Adipose tissue (tissue), 3 donors: ENCODE results near the gene OR5M11. TPM values are rescaled to one million over a fixed set of nuclear protein-coding genes. Genes with fewer than 3 reads are reported as not detected.
"Not testable (repeated sequence)": the region's sequence is repeated elsewhere in the genome, so short reads cannot be mapped to it uniquely, and the experiment has no call there.

ENCODE experiments used
- H3K27ac ChIP-seq: one replicate; pipeline ENCODE4 v1.5.1; 2013; ENCODE audit warnings: low read depth, low read length
- WGBS, 3 donors: extraction: QIAGEN DNeasy Blood & Tissue Kit; methylation state at CpG; one replicate each; pipeline ENCODE4 v1.1.7; 2013; 5-methylcytosine and 5-hydroxymethylcytosine counted together
- polyA plus RNA-seq, 3 donors: library from polyadenylated mRNA; stranded (reverse); fragments of 200-250 nt; gene quantifications; one replicate each; pipeline ENCODE4 v1.2.3, GENCODE V29; 2013
- donor health status: healthy with polysubstance abuse.
- donor health status: Bipolar disorder and iron deficiency.
- donor health status: healthy.

Gene OR5M11
- polyA plus RNA-seq, result not detected

DNA sequence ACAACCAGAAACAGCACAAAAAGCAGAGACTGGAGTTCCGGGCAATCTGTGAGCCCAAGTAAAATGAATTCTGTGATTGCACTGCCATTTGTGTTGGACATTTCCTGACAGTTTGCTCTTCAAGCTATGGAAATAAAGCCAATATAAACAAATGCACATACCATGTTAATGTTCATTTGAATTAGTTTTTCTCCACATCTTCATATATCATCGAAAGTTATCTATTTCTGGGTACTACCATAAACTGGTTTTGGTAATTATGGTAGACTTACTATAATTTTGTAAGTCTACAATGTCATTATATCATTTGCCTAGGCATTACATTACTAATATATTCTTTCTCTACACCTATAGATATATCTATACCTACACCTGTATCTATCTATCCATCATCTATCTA is at the start of gene OR5M11:
Gene OR5M11 (minus strand): TSS at position 101 of the 400 bp plus-strand sequence. CDS start 0 bp downstream, at position 101.
- H3K27ac ChIP-seq, result no peak within 1 kb of the TSS
- 74 to 86% (median 83%) methylated on average over 2 of the region's 2 CpGs for WGBS, 3 donors

GRCh38 chr11:56592088-56592717 is 49.1 kb upstream of the OR5M11 start:
- 88 to 95% (median 90%) methylated on average over 17 to 20 of the region's 20 CpGs for WGBS, 3 donors
- not testable (repeated sequence) for H3K27ac ChIP-seq

- 42 to 48% (median 46%) methylated on average over 3 of the region's 3 CpGs for WGBS, 3 donors
- H3K27ac ChIP-seq, result no peak within 1 kb of the TSS
Observed at GRCh38 chr11:56577621-56578020, 34.6 kb upstream of the OR5M11 start, which contains the start of gene OR5M10. Gene OR5M10, minus strand, starts transcription at chr11:56577721. Its CDS starts 0 bp downstream, at chr11:56577721.

GRCh38 chr11:56558574-56558973 is 15.5 kb upstream of the OR5M11 start:
- H3K27ac ChIP-seq, result no peak overlapping the region
- WGBS, 3 donors, result 60 to 71% (median 71%) methylated on average over 6 of the region's 6 CpGs

DNA sequence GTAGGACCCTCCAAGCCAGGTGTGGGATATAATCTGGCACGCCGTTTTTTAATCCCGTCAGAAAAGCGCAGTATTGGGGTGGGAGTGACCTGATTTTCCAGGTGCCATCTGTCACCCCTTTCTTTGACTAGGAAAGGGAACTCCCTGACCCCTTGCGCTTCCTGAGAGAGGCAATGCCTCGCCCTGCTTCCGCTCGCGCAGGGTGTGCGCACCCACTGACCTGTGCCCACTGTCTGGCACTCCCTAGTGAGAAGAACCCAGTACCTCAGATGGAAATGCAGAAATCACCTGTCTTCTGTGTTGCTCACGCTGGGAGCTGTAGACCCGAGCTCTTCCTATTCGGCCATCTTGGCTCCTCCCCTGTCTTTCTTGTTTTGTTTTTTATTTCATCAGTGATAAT is 11.6 kb upstream of the OR5M11 start:
- not testable (repeated sequence) for H3K27ac ChIP-seq
- WGBS, 3 donors, result 84 to 89% (median 85%) methylated on average over 10 to 13 of the region's 13 CpGs

DNA sequence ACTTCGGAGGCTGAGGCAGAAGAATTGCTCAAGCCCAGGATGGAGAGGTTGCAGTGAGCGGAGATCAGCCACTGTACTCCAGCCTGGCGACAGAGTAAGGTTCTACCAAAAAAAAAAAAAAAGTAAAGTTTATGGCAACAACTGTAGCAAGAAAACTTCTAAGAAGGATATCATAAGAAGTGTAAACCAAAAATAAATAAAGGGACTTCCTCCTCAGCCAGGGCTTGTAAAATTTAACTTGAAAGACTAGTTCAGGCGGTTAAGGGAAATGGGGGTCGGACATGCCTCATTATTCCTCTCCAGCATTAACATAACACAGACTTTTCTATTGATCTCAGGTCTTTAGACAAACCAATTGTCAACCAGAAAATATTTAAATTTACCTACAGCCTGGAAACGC is 2.5 kb upstream of the OR5M11 start:
- WGBS, 3 donors, result 79 to 88% (median 85%) methylated on average over 6 of the region's 6 CpGs
- H3K27ac ChIP-seq, result no peak overlapping the region

GRCh38 chr11:56543739-56544138 is 682 bp upstream of the OR5M11 start:
- no peak overlapping the region for H3K27ac ChIP-seq
- WGBS, 3 donors, result 86 to 92% (median 88%) methylated on average over 1 of the region's 1 CpG

- 68% methylated on average over 3 of the region's 3 CpGs for WGBS, 3 donors
- no peak overlapping the region for H3K27ac ChIP-seq
Observed at GRCh38 chr11:56533054-56533740, 9.9 kb downstream of the OR5M11 start.

GRCh38 chr11:56531856-56532255 is 11.2 kb downstream of the OR5M11 start:
- 50 to 80% (median 74%) methylated on average over 2 of the region's 2 CpGs for WGBS, 3 donors

DNA sequence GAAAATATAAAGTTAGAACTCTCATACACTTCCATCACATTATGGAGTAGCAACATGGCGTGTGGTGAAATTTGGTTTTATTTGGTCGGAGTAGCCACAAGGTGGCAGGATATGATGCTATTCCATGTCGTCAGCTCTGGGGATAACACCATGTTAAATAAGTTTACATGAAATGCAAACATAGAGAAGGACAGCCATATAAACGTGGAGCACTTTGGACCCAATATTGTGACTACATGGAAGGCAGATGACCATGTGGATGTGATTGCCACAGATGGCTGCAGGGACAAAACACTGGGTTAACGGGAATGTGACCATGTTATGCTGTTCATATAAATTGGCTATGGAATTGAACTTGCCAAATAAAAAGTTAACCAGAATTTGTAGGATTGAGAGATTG is 21.0 kb downstream of the OR5M11 start:
- WGBS, 3 donors, result 64 to 66% (median 66%) methylated on average over 5 of the region's 5 CpGs

More at GRCh38 chr11:56531856-56532255, 11.2 kb downstream of the OR5M11 start:
- H3K27ac ChIP-seq, result no peak overlapping the region

GRCh38 chr11:56513280-56513679 is 29.8 kb downstream of the OR5M11 start:
- no peak overlapping the region for H3K27ac ChIP-seq
- WGBS, 3 donors, result 63 to 73% (median 64%) methylated on average over 1 of the region's 1 CpG

More for the DNA sequence above, 21.0 kb downstream of the OR5M11 start:
- no peak overlapping the region for H3K27ac ChIP-seq

DNA sequence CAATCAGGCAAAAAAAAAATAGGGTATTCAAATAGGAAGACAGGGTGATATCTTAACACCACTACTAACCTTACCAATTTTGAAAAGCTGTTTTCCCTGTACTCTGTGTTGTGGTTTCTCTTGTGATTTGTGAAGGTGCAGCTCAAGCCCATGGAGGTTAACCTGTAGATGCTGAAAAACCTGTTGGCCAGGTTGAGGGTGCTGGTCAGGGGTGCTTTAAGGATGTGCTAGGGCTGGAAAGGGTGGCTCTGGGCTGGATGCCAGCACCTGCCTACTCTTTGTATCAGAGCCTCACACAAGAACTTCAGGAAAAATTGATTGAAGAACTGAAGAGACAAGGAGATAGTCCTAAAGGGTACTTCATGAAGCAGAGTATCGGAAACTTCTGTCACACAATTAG is 33.6 kb downstream of the OR5M11 start:
- 91 to 97% (median 94%) methylated on average over 1 of the region's 1 CpG for WGBS, 3 donors
- H3K27ac ChIP-seq, result no peak overlapping the region

GRCh38 chr11:56497010-56497409 is 46.0 kb downstream of the OR5M11 start:
- no peak overlapping the region for H3K27ac ChIP-seq
- 91 to 97% (median 94%) methylated on average over 26 to 28 of the region's 28 CpGs for WGBS, 3 donors

DNA sequence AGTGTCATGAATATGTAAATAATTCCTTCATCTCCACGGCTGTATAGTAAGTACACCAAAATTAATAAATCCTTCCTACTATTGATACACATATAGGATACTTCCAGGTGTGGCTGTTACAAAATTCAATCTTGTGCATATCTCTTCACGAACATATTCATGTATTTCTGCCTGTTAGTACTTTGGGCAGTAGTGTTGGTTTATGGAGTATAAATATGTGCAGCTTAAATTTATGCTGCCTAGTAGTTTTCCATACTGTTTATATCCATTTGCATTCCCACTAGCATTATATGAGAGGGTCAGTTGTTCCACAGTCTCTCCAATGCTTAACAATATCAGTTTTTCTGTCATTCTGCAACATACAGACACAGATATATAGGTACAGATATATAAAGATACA is 47.9 kb downstream of the OR5M11 start:
- 79 to 80% (median 79%) methylated on average over 2 of the region's 2 CpGs for WGBS, 3 donors
- H3K27ac ChIP-seq, result no peak overlapping the region

Other genes with a start within 250 kb of the OR5M11 start
- not detected for gene OR8K3, start 228.1 kb downstream of the OR5M11 start, polyA plus RNA-seq
- not detected for gene OR8K1, start 197.2 kb downstream of the OR5M11 start, polyA plus RNA-seq
- gene OR8J1, start 189.0 kb downstream of the OR5M11 start, polyA plus RNA-seq, result not detected
- gene OR8U1, start 167.6 kb downstream of the OR5M11 start, polyA plus RNA-seq, result not detected
- not detected for gene OR5AL1, start 130.6 kb downstream of the OR5M11 start, polyA plus RNA-seq
- not detected for gene OR5M3, start 69.9 kb downstream of the OR5M11 start, polyA plus RNA-seq
- not detected for gene OR5M8, start 51.9 kb downstream of the OR5M11 start, polyA plus RNA-seq
- not detected for gene OR5M10, start 34.5 kb upstream of the OR5M11 start, polyA plus RNA-seq
- not detected for gene OR5M1, start 71.6 kb upstream of the OR5M11 start, polyA plus RNA-seq
- gene OR5AP2, start 99.2 kb upstream of the OR5M11 start, polyA plus RNA-seq, result not detected
- not detected for gene OR5AR1, start 120.4 kb upstream of the OR5M11 start, polyA plus RNA-seq
- gene OR9G1, start 155.8 kb upstream of the OR5M11 start, polyA plus RNA-seq, result not detected
- gene OR9G4, start 205.4 kb upstream of the OR5M11 start, polyA plus RNA-seq, result not detected